Measurements from ENCODE around the gene SFTA2.

DNA sequence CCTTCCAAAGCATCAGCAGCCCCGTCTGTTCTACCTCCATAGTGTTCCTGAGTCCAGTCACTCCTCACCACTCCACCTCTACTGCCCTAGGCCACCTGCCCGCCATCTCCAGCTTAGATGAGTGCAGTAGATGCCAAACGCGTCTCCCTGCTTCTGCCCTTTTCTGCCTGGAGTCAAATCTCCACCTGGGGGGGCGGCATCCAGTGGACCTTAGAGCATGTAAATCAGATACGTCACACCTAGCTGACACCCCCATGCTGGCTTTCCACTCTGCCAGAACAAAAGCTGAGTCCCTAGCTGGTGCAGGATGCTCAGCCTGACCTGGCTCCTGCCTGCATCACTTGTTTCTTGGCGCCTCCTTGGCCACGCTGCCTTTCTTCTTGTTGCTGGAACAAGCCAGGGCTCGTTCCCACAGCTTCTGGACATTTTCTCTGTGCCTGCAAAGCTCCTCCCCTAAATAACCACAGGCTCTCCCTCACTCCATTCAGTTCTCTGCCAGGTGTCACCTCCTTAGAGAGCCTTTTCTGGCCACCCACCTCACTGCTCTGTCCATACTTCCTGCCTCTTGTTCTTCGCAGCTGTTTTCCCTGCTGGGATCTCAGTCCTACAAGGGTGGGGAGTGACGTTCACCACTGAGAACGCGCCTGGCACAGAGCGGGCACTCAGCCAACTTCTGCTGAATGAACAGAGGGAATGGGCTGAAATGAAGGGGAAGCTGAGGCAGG is 41.9 kb downstream of the SFTA2 start:
- TF ChIP-seq, protein P1, sequence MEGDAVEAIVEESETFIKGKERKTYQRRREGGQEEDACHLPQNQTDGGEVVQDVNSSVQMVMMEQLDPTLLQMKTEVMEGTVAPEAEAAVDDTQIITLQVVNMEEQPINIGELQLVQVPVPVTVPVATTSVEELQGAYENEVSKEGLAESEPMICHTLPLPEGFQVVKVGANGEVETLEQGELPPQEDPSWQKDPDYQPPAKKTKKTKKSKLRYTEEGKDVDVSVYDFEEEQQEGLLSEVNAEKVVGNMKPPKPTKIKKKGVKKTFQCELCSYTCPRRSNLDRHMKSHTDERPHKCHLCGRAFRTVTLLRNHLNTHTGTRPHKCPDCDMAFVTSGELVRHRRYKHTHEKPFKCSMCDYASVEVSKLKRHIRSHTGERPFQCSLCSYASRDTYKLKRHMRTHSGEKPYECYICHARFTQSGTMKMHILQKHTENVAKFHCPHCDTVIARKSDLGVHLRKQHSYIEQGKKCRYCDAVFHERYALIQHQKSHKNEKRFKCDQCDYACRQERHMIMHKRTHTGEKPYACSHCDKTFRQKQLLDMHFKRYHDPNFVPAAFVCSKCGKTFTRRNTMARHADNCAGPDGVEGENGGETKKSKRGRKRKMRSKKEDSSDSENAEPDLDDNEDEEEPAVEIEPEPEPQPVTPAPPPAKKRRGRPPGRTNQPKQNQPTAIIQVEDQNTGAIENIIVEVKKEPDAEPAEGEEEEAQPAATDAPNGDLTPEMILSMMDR (IDR thresholded peaks at IDR 0.05) = no peak
- TF ChIP-seq POLR2A (IDR thresholded peaks at IDR 0.05) = no peak
